GM18867 (cell line): ENCODE measurements around the gene SULT1A2.
"Not testable (repeated sequence)": the region's sequence is repeated elsewhere in the genome, so short reads cannot be mapped to it uniquely, and the experiment has no call there.

ENCODE experiments used
- ATAC-seq: cut with Tn5 transposase; IDR thresholded peaks from one replicate; pipeline ENCODE4 v1.9.1; 2021; ENCODE audit warnings: mild to moderate bottlenecking, moderate library complexity; ENCODE audit not compliant: unreplicated experiment

Gene SULT1A2

GRCh38 chr16:28561557-28562187 is 35.2 kb downstream of the SULT1A2 start:
- ATAC-seq: no peak

DNA sequence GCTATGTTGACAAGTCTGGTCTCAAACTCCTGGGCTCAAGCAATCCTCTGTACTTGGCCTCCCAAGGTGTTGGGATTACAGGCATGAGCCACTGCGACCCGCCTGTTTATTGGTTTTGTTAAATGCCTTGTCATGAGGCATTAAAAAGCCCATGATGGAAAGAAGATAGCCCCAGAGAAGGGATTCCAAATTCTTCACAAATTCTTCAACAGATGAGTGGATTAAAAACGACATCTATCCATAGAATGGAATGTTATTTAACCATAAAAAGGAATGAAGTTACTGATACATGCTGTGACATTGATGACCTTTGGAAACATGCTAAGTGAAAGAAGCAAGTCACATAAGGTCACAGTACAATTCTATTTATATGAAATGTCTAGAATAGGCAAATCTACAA is 38.4 kb downstream of the SULT1A2 start:
- no peak for ATAC-seq

- ATAC-seq: no peak
Observed at GRCh38 chr16:28556914-28557320, 39.9 kb downstream of the SULT1A2 start.

- no peak for ATAC-seq
Observed at GRCh38 chr16:28555561-28555960, 41.3 kb downstream of the SULT1A2 start.

DNA sequence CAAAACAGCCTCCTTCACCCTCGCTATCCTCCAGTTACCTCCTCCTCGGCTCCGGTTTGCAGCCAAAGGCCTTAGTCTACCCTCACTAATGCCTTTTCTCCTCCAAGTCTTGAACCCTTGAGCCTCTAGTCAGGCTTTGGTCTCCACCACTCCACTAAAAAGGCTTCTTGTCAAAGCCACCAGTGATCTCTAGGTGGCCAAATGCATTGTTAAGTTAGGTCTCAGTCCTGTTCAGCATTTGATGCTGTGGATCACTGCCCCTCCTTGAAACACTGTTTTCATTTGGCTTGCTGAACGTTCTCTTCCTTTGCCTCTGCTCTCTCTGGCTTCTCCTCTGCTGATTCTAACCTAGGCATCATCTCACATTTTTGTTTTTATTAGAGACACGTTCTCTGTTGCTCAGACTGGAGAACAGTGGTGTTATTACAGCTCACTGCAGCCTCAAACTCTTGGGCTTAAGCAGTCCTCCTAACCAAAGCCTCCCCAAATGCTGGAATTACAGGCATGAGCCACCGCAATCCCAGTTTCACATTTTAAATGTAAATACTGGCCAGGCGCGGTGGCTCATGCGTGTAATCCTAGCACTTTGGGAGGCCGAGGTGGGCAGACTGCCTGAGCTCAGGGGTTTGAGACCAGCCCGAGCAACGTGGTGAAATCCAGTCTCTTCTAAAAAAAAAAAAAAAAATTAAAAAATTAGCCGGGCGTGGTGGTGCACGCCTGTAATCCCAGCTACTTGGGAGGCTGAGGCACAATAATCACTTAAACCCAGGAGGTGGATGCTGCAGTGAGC is 42.0 kb downstream of the SULT1A2 start:
- ATAC-seq: no peak

GRCh38 chr16:28553776-28554633 is 42.8 kb downstream of the SULT1A2 start, which contains the start of gene SGF29:
TSS of gene SGF29 (plus strand) at chr16:28553920. CDS start at chr16:28581070, 27,150 bp downstream.
- ATAC-seq: peak; percentile 78

DNA sequence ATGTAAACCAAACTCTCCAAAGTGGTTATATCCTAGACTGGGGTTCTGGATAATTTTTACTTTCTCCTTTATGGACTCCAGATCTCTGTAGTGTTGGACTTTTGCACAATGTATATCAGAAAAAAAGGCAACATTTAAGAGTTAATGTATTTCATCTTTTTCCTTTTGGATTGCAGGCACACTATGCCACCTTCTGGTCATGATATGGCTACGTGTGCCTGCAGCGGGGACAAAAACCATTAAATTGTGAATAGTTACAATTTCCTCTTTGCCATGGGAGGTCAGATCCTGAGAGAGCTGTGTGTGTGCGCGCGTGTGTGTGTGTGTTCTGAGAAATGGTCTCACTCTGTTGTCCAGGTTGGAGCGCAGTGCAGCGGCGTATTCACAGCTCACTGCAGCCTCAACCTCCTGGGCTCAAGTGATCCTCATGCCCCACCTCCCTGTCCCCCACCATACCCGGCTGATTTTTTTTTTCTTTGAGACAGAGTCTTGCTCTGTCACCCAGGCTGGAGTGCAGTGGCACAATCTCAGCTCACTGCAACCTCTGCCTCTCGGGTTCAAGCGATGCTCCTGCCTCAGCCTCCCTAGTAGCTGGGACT is 47.5 kb downstream of the SULT1A2 start:
- no peak for ATAC-seq

- no peak for ATAC-seq
Observed at GRCh38 chr16:28548306-28548802, 48.5 kb downstream of the SULT1A2 start.

DNA sequence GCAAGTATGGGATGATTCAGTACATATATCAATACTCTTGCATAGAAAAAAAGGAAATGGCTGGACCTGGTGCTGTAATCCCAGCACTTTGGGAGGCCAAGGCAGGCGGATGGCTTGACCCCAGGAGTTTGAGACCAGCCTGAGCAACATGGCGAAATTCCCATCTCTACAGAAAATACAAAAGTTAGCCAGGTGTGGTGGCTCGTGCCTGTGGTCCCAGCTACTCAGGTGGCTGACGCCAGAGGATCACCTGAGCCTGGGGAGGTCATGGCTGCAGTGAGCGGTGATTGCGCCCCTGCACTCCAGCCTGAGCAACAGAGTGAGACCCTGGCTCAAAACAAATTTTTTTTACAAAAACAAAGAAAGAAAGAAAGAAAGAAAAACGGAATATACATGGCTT is 50.2 kb downstream of the SULT1A2 start:
- ATAC-seq: no peak

DNA sequence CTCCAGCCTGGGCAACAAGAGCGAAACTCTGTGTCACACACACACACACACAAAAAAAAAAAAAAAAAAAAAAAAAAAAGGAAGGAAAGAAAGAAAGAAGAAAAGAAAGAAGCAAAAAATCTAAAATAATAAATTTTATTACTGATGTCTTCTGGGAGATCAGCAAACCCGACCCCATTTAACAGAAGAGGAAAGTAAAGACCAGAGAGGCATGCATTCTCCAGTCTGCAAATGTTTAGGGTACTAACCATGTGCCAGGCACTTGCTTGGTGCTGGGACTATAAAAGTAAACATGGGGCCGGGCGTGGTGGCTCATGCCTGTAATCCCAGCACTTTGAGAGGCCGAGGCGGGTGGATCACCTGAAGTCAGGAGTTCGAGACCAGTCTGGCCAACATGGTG is 50.9 kb downstream of the SULT1A2 start:
- not testable (repeated sequence) for ATAC-seq

DNA sequence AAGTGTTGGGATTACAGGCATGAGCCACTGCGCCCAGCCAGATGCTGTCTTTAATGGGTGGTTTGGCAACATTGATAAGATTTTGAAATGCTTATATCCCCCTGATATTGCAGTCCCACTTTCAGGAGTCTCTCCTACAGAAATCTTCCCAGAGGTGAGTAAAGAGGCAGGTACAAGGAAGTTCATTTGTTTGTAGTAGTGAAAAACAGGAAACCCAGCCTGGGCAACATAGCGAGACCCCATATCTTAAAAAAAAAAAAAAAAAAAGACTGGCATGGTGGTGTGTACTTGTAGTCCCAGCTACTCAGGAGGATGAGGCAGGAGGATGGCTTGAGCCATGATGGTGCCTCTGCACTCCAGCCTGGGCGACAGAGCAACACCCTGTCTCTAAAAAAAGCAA is 51.9 kb downstream of the SULT1A2 start:
- ATAC-seq: no peak

DNA sequence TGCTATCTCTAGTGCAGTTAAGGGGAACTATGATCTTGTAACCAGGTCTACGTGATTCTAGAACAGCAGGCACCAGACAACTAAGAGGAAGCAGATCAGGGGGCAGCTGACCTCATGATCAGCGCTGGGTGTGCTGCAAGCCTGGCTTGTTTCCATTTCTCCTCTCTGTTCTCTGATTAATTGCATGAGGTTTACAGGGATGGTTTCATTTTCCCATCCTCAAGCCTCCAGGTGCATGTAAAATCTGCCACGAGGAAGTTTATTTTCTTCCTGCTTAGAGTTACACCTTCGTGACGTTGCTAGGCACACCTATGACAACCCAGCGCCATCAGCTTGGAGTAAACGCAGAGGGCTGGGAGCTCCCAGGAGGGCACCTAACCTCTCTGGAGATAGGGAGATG is 53.8 kb downstream of the SULT1A2 start:
- ATAC-seq: no peak

DNA sequence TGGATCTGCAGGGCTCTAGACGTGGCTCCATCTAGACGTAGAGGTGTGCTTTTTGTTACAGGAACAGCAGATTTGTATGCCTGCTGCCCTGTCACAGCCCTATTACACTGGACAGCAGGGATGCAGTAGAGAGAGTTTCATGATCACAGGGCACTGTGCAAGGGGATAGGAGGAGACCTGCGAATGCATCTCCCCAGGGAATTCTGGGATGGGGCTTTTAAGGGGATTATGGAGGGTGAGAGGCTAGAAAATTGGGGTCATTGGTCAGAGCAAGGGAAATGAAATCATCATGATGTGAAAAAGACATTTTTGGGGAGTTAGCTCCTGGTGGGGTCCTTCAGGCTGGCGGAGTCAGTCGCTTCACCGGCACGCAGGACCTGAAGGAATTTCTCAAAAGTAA is 54.2 kb downstream of the SULT1A2 start:
- no peak for ATAC-seq
